HG03039 (cell line): ENCODE data around the gene TM7SF2.
"Not testable (repeated sequence)": the region's sequence is repeated elsewhere in the genome, so short reads cannot be mapped to it uniquely, and the experiment has no call there.

Source experiments
- ATAC-seq: cut with Tn5 transposase; IDR thresholded peaks from one replicate; pipeline ENCODE4 v1.9.1; 2021; ENCODE audit warnings: mild to moderate bottlenecking, moderate library complexity; ENCODE audit not compliant: unreplicated experiment

Gene TM7SF2

DNA sequence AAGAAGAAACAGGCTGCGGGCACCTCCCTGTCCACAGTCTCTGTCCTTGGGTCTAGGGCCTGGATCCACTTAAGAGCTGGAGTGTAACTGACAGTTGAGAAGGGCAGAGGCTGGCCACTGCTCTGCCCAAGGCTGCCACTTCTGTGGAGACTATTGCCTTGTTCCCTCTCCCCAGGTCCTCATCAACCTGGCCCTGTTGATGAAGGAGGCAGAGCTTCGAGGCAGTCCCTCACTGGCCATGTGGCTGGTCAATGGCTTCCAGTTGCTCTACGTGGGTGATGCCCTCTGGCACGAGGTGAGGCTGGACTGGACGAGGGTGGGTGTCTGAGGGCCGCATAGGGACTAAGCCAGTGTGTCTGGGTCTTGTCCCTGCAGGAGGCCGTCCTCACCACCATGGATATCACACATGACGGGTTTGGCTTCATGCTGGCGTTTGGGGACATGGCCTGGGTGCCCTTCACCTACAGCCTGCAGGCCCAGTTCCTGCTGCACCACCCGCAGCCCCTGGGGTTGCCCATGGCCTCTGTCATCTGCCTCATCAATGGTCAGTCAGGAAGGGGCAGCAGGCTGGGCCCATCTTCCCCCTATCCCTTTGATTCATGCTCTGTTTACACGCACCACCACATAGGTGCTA lies 3.0 kb downstream of the TM7SF2 start:
- no peak for ATAC-seq

DNA sequence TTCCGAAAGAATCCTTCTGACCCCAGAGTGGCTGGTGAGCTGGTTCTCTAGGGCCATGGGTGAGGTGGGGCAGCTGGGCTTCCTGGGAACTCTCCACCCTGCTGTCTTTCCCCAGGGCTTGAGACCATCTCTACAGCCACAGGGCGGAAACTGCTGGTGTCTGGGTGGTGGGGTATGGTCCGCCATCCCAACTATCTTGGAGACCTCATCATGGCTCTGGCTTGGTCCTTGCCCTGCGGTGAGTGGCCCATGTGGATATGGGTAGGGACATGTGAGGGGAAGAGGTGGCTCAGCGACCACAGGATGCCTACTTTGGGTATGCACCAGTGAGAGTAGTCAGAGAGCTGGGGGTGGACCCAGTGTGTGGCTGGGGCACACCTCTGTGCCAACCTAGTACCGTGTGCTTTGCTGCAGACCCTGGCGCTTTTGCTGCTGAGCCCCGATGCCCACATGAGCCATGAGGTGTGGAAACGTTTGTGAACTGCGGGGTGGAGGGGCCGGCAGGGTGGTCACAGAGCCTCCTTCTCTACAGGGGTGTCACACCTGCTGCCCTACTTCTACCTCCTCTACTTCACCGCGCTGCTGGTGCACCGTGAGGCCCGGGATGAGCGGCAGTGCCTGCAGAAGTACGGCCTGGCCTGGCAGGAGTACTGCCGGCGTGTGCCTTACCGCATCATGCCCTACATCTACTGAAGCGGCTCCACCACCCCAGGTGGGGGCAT lies 3.9 kb downstream of the TM7SF2 start:
- no peak for ATAC-seq

DNA sequence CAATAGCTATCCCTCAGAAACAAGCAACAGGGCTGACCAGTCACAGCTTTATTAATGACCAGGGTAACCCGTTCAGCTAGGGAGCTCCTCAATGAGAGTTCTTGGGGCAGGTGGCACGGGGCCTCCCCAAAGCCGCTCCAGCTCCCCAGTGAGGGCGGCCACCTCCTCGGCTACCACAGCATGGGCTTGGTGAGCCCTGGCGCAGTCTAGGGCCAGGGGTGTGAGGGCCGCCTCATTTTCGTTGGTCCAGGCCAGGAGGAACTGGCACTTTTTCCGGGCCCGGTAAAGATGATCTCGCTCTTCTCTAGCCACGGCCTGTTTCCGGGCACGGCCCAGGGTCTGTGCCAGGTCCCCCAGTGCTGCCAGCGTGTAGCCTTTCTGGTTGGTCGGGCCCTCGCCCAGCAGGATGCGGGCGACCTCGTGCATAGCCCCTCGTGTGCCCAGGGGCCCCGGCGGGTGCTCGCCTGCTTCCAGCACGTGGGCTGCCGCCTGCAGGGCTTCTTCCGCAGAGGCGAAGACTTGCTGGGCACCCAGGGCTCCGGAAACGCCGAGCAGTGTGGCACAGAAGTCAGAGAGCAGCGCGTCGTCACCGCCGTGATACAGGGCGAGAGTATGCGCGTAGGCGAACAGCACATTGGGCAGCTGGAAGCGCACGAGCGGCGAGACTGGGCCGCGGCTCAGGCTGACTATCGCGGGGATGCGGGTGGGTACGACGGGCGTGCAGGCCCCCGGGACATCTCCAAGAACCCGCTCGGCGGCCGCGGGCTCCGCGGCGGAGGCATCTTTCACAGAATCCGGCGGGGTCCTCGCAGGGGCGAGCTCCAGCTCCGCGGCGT lies 4.9 kb downstream of the TM7SF2 start:
- ATAC-seq = no peak

- ATAC-seq = peak; percentile 49
Observed at GRCh38 chr11:65117206-65118096, 5.8 kb downstream of the TM7SF2 start, which contains the start of gene ZNHIT2. TSS of gene ZNHIT2 (minus strand) at chr11:65117701. CDS start at chr11:65117653, 48 bp downstream.

GRCh38 chr11:65118097-65118837 lies 6.6 kb downstream of the TM7SF2 start:
- ATAC-seq = no peak

DNA sequence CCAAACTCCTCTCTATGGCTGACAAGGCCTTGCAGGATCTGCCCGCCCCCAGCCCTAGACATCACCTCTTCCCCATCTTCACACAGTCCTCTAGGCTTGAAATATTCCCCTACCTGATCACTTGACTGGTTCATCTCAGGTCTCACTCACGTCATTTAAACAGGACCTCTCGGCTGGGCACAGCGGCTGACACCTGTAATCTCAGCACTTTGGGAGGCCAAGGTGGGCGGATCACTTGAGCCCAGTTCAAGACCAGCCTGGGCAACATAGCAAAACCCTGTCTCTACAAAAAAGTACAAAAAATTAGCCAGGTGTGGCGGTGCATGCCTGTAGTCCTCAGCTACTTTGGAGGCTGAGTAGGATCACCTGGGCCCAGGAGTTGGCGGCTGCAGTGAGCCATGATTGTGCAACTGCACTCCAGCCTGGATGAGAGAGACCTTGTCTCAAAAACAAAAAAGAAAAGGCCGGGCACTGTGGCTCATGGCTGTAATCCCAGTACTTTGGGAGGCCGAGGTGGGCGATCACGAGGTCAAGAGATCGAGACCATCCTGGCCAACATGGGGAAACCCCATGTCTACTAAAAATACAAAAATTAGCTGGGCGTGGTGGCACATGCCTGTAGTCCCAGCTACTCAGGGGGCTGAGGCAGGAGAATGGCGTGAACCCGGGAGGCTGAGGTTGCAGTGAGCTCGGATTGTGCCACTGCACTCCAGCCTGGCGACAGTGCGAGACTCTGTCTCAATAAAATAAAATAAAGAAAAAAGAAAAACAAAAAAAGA lies 7.4 kb downstream of the TM7SF2 start:
- not testable (repeated sequence) for ATAC-seq

- ATAC-seq = no peak
Observed at GRCh38 chr11:65119670-65119995, 8.0 kb downstream of the TM7SF2 start.

DNA sequence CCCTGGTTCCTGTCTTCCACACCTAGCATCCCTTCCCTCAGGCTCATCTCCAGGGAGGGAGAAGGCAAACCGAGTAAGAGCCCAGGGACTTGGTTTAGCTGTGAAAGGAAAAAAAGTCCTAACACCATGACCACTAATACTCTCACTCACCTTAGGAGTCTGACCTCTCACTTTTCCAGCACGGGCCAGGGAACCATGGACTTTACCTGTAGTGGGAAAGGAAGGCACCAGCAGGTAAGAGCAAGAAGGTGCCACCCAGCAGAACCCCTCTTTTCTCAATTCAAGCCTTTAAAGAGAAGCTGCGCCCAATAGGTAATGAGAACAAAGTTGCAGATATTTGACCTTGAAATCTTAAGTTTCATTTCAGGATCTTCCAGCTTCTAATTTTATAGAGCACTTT lies 9.2 kb downstream of the TM7SF2 start:
- ATAC-seq = no peak

DNA sequence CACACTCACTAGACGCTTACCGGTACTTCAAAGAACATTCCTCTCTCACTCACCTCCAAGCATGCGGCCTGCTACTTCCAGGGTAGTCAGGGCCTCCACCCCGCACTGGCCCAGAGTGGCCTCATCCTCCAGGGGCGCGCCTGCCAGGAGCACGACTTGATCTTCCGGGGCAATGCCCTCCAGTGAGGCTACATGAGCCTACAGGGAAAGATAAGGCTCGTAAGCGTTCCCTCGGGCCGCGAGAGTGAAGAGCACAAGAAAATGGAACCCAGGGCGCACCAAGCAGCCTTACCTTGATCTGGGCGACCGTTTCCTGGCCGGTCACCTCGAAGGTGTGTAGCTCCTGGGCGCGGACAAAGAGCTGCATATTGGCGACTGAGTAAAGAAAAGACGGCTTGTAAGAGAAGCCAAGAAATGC lies 9.8 kb downstream of the TM7SF2 start:
- no peak for ATAC-seq

- ATAC-seq = peak; percentile 62
Observed at GRCh38 chr11:65121865-65122696, 10.4 kb downstream of the TM7SF2 start, which contains the start of the genes FAU and MRPL49. TSS of gene FAU (minus strand) at chr11:65122134. CDS start at chr11:65121813, 321 bp downstream. TSS of gene MRPL49 (plus strand) at chr11:65122321. CDS start at chr11:65122347, 26 bp downstream.

DNA sequence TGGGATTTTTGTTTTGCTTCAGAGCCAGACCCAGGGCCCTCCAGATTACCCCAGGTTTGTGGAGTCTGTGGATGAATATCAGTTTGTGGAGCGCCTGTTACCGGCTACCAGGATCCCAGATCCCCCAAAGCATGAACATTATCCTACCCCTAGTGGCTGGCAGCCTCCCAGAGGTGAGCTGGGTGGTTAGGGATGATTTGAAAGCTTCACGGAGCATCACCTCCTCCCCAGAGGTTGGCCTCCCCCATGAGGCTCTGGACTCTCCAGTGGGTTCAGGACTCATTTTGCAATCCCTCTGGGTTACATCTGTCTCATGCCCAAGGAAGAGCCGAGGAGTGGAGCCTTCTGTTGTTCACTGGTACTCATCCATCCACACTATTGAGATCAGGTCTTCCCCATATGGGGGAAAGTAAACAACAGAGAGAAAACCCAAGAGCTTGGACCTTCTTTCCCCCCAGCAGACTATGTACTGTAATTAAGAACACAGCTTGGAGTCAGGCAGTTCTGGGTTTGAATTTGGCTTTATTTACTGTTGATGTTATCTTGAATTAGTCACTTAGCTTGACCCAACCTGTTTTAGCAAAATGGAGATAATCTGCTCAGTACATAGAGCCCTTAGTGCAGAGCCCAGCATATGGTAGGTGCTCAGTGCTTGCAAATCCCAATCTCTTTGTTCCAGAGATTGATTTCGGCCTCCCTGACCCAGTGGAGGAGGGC lies 13.0 kb downstream of the TM7SF2 start:
- ATAC-seq = no peak

- ATAC-seq = no peak
Observed at GRCh38 chr11:65125197-65126056, 13.8 kb downstream of the TM7SF2 start.

DNA sequence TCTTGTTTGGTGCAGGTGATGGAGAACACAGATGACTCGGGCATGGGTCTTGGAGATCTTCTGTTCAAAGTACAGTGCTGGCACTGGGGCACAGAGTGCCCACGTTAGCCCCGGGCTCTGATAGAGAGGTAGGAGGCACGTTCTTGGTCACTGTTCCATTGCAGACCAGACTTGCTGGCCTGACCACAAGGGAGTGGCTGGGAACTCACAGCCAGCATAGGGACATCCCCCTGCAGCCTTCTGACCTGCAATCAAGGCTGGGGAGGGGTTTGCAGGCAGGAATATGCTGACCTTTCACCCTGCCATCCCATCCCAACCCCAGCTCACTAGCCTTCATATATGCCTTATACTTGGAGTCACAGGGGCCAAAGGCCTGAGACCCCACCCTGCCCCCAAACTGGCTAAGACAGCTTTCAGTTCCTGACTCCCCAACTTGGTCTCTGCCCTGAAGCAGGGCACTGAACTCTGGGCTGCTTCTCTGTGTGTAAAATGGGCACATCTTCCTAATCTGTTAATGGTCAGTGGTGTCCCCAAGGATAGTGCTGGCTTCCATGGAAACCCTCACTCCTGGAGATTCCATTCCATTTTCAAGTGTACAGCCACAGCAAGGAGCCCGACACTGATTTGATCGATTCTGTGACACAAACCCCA lies 15.1 kb downstream of the TM7SF2 start:
- ATAC-seq = no peak

DNA sequence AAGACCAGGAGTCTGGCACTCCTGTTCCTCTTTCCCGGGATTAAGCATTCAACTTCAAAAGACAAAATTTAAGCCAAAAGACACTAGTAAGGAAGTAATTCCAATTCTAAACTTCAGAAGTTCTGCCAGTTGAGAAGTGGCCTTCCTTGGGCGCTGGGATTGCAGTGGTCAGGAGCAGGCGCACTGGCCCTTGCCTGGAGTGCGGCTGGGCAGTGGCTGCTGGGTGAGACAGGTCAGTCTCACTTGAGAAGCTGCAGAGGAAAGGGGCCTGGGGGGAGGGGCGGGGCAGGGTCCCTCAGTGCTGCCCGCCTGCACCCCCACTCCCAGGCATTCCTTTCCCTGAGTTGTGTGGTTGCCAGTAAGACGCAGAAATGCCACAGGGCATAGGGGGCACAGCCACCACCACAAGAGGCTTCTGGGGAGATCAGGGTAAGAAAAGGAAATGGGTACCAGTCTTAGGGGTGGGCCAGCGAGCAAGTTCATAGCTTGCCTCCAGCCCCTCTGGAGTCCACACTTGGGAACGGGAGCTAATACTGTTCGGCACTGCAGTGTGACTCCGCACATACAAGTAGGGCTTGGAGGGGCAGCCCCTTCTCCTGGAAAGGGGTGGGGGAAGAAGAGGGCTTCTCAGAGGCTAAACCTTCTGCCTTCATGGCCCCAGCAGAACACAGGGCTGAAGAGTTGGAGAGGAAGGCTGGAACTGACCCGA lies 16.0 kb downstream of the TM7SF2 start:
- ATAC-seq = no peak
